GM12878 (cell line): Measurements from ENCODE around the gene SHISA9. TPM values are rescaled to one million over a fixed set of nuclear protein-coding genes. Genes with fewer than 3 reads are reported as not detected.

Source experiments
- ATAC-seq: fragments of 200-7000 bp; cut with Tn5 transposase; 3 replicates; pipeline ENCODE4 v1.9.1; 2020; ENCODE audit warnings: mild to moderate bottlenecking, moderate library complexity
- BruUV-seq: library from RNA; stranded (reverse); fragments of 400-500 nt; replicated peaks from 2 replicates; lab custom pipeline; 2021; lab: Mats Ljungman, UMichigan
- CTCF ChIA-PET: fragments of 300-600 bp; sonication (Branson Sonifier 250); formaldehyde crosslinking; extraction: SDS; loops from one replicate; lab custom pipeline; 2021; ENCODE audit warnings: inconsistent platforms; lab: Yijun Ruan, JAX
- POLR2A ChIA-PET: fragments of 350-600 bp; formaldehyde crosslinking; extraction: SDS; loops from one replicate; lab custom pipeline; 2021; ENCODE audit warnings: inconsistent platforms; lab: Charles Lee
- RAD21 ChIA-PET: fragments of 300-600 bp; sonication (Branson Sonifier 250); formaldehyde crosslinking; loops from one replicate; lab custom pipeline; 2023; ENCODE audit warnings: antibody characterized with exemption; ENCODE audit not compliant: unreplicated experiment; lab: Charles Lee
- SMC1A ChIA-PET: fragments of 300-600 bp; sonication (Branson Sonifier 250); formaldehyde crosslinking; loops from one replicate; lab custom pipeline; 2023; ENCODE audit not compliant: unreplicated experiment, uncharacterized antibody; lab: Charles Lee
- DNase-seq: peaks from one replicate; pipeline ENCODE4 v3.0.0-alpha.2; 2011; ENCODE audit warnings: low read depth, low spot score
- FAIRE-seq: peaks from 3 replicates; lab custom pipeline; 2011; peaks lifted over from hg19 to GRCh38; lab: Jason Lieb, UNC
- H2AFZ ChIP-seq: 2 replicates; pipeline ENCODE4 v1.6.0; 2011; ENCODE audit warnings: low read depth, low read length, control low read depth; ENCODE audit not compliant: control insufficient read depth
- H3K27ac ChIP-seq: 2 replicates; pipeline ENCODE4 v1.5.1; 2011; ENCODE audit warnings: control low read depth; ENCODE audit not compliant: control insufficient read depth, insufficient read depth
- H3K27me3 ChIP-seq, 2 experiments: replicated peaks in 1 of 2; 2 replicates each; pipeline versions ENCODE4 v1.6.0 to v1.6.1; 2011; ENCODE audit warnings: low read length in 1 of 2; ENCODE audit not compliant: control insufficient read depth in 2 of 2, insufficient read depth in 2 of 2
- H3K36me3 ChIP-seq, 2 experiments: 2 replicates each; pipeline ENCODE4 v1.5.1; 2011; ENCODE audit warnings: low read length in 1 of 2; ENCODE audit not compliant: control insufficient read depth in 2 of 2, insufficient read depth in 2 of 2
- H3K4me1 ChIP-seq: 2 replicates; pipeline ENCODE4 v1.6.1; 2011; ENCODE audit warnings: mild to moderate bottlenecking, low read length, moderate library complexity, mixed read lengths; ENCODE audit not compliant: control insufficient read depth, insufficient read depth
- H3K4me2 ChIP-seq: 2 replicates; pipeline ENCODE4 v1.6.0; 2011; ENCODE audit warnings: control low read depth; ENCODE audit not compliant: control insufficient read depth, insufficient read depth
- H3K4me3 ChIP-seq: fragments of 200-600 bp; sonication (generic); 2 replicates; pipeline ENCODE4 v1.5.1; 2016
- H3K79me2 ChIP-seq: 2 replicates; pipeline ENCODE4 v1.6.0; 2011; ENCODE audit warnings: low read length; ENCODE audit not compliant: control insufficient read depth, insufficient read depth
- H3K9ac ChIP-seq: 2 replicates; pipeline ENCODE4 v1.8.0; 2011; ENCODE audit warnings: low read length, control low read depth, mixed read lengths; ENCODE audit not compliant: control insufficient read depth, insufficient read depth
- H3K9me3 ChIP-seq: replicated peaks from 3 replicates; pipeline ENCODE4 v1.5.1; 2011; ENCODE audit warnings: mild to moderate bottlenecking, low read length; ENCODE audit not compliant: control insufficient read depth, insufficient read depth
- H4K20me1 ChIP-seq: 2 replicates; pipeline ENCODE4 v1.6.0; 2011; ENCODE audit not compliant: control insufficient read depth, insufficient read depth
- ATF7 ChIP-seq: fragments of 450-650 bp; IDR thresholded peaks from 2 replicates; pipeline ENCODE4 v1.6.1; 2016; ENCODE audit warnings: low read depth, mild to moderate bottlenecking
- BHLHE40 ChIP-seq, 2 experiments: fragments of 450-650 bp in 1 of 2; IDR thresholded peaks; 2 replicates each; pipeline ENCODE4 v1.6.1; 2011 to 2017; ENCODE audit warnings: low read depth in 2 of 2, borderline replicate concordance in 1 of 2, improper control_type of control experiment in 1 of 2, low read length in 1 of 2, mild to moderate bottlenecking in 1 of 2
- BMI1 ChIP-seq: fragments of 450-650 bp; IDR thresholded peaks from 2 replicates; pipeline ENCODE4 v1.6.1; 2016; ENCODE audit warnings: mild to moderate bottlenecking, moderate library complexity, borderline replicate concordance
- CBFB ChIP-seq: IDR thresholded peaks from 2 replicates; pipeline ENCODE4 v1.6.1; 2016; ENCODE audit warnings: antibody characterized with exemption, low read depth
- CHD1 ChIP-seq: IDR thresholded peaks from 2 replicates; pipeline ENCODE4 v1.6.1; 2012; ENCODE audit warnings: low read depth, low read length, improper control_type of control experiment
- ESRRA ChIP-seq: IDR thresholded peaks from 2 replicates; pipeline ENCODE4 v1.6.1; 2012; ENCODE audit warnings: mild to moderate bottlenecking, low read length, improper control_type of control experiment
- ETV6 ChIP-seq, 2 experiments: fragments of 450-650 bp in 1 of 2; IDR thresholded peaks in 1 of 2; conservative IDR thresholded peaks in 1 of 2; 2 replicates each; pipeline ENCODE4 v1.6.1; 2014; ENCODE audit warnings: antibody characterized with exemption in 1 of 2, borderline replicate concordance in 1 of 2, low read depth in 1 of 2, mild to moderate bottlenecking in 1 of 2, moderate library complexity in 1 of 2
- GATAD2B ChIP-seq: fragments of 450-650 bp; conservative IDR thresholded peaks from 2 replicates; pipeline ENCODE4 v1.6.1; 2017; ENCODE audit warnings: low read depth, mild to moderate bottlenecking, moderate library complexity
- IKZF2 ChIP-seq, 2 experiments: fragments of 450-650 bp; IDR thresholded peaks; 2 replicates each; pipeline ENCODE4 v1.6.1; 2017; ENCODE audit warnings: mild to moderate bottlenecking in 2 of 2, moderate library complexity in 2 of 2
- KLF5 ChIP-seq: fragments of 450-650 bp; IDR thresholded peaks from 2 replicates; pipeline ENCODE4 v1.6.1; 2014; ENCODE audit warnings: mild to moderate bottlenecking; ENCODE audit not compliant: partially characterized antibody
- LARP7 ChIP-seq: fragments of 450-650 bp; IDR thresholded peaks from 2 replicates; pipeline ENCODE4 v1.6.1; 2017; ENCODE audit warnings: mild to moderate bottlenecking
- PAX8 ChIP-seq: fragments of 450-650 bp; IDR thresholded peaks from 2 replicates; pipeline ENCODE4 v1.6.1; 2017; ENCODE audit warnings: mild to moderate bottlenecking, moderate library complexity
- POLR2AphosphoS5 ChIP-seq: IDR thresholded peaks from 2 replicates; pipeline ENCODE4 v1.6.1; 2011; ENCODE audit warnings: mild to moderate bottlenecking, low read length, inconsistent platforms
- SPI1 ChIP-seq: IDR thresholded peaks from 2 replicates; pipeline ENCODE4 v1.6.1; 2011; ENCODE audit warnings: low read depth, mild to moderate bottlenecking, low read length, moderate library complexity, borderline replicate concordance; ENCODE audit not compliant: insufficient read depth
- SREBF2 ChIP-seq: IDR thresholded peaks from 2 replicates; pipeline ENCODE4 v1.6.1; 2012; ENCODE audit warnings: mild to moderate bottlenecking, low read length
- SUZ12 ChIP-seq: fragments of 200-600 bp; sonication (generic); IDR thresholded peaks from one replicate; pipeline ENCODE4 v1.6.1; 2018; ENCODE audit warnings: antibody characterized with exemption, mild to moderate bottlenecking; ENCODE audit not compliant: unreplicated experiment
- TAF1 ChIP-seq: IDR thresholded peaks from 2 replicates; pipeline ENCODE4 v1.6.1; 2011; ENCODE audit warnings: mild to moderate bottlenecking, low read depth, low read length, borderline replicate concordance
- YY1 ChIP-seq: IDR thresholded peaks from 2 replicates; pipeline ENCODE4 v1.6.1; 2011; ENCODE audit warnings: low read depth, mild to moderate bottlenecking, low read length
- ZBED1 ChIP-seq: IDR thresholded peaks from 2 replicates; pipeline ENCODE4 v1.6.1; 2016; ENCODE audit warnings: borderline replicate concordance
- WGBS: methylation state at CpG from one replicate; pipeline ENCODE4 v1.1.6; 2016; ENCODE audit warnings: low lambda C conversion rate; ENCODE audit not compliant: insufficient replicate concordance, insufficient coverage; ENCODE audit errors: missing lambda C conversion rate; 5-methylcytosine and 5-hydroxymethylcytosine counted together
- in situ Hi-C: fragments of 300-500 bp; cut with MboI; formaldehyde crosslinking; loops from 9 replicates; pipeline ENCODE4 v1.14.3; 2018; ENCODE audit warnings: mixed read lengths
- intact Hi-C: fragments of 100-400 bp; cut with micrococcal nuclease; formaldehyde crosslinking; loops from one replicate; pipeline ENCODE4 v1.14.2; 2022; ENCODE audit not compliant: unreplicated experiment
- polyA plus RNA-seq, 11 experiments: library from polyadenylated mRNA; depleted of rRNA in 4 of 11; unstranded in 6 of 11; stranded (reverse) in 5 of 11; fragments of >200 nt; fragmentation: Nextera tagmentation in 4 of 11; fragmentation: Illumina TruSeq in 1 of 11; extraction: Ambion mirVana in 4 of 11; extraction: Trizol in 1 of 11; gene quantifications; 1 replicate in 1 of 11; 2 replicates in 10 of 11; pipeline versions ENCODE4 v1.2.1 to v1.2.3, GENCODE V29; 2011 to 2016; ENCODE audit warnings: inconsistent platforms in 2 of 11, missing spikeins in 2 of 11, low read depth in 1 of 11
- total RNA-seq, 4 experiments: library from RNA; depleted of rRNA in 3 of 4; stranded (reverse); fragments of >200 nt in 3 of 4; fragmentation: Illumina TruSeq in 1 of 4; extraction: Trizol in 1 of 4; gene quantifications; 2 replicates each; pipeline versions ENCODE4 v1.2.1 to v1.2.3, GENCODE V29; 2013 to 2021
- TF ChIP-seq, protein P1 (sequence below): IDR thresholded peaks from 2 replicates; pipeline ENCODE4 v1.6.1; 2012; ENCODE audit warnings: low read depth, low read length, improper control_type of control experiment

The SHISA9 gene
- total and polyA plus RNA-seq, 10 of the 15 experiments (the other 5 are each of a cell fraction or from before 2014, with no cell fraction given): 0.03 to 25.5 (median 0.07) TPM

DNA sequence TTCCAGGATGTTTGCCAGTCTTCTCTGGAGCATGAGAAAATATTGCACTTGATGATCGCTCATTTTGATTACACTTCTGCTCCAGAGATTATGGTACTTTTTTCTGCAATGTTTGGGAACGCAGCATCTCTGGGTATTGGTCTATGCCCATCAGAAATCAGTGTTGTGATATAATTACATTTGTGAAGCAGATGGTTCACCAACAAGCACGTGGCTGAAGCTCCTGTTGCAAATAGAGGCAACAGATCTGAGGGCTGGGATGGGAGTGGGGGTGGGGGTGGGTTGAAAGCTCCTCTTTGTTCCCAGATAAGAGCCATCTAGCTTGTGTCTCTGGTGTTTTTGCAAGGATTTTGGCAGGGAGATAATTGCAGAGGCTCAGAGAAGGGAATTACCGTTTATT, 252.3 kb downstream of the SHISA9 start (continued):
- no peak for TF ChIP-seq ESRRA
- TF ChIP-seq PAX8: no peak
- TF ChIP-seq SUZ12: no peak
- no peak for TF ChIP-seq POLR2AphosphoS5
- no peak for TF ChIP-seq SPI1
- no peak for TF ChIP-seq SREBF2

DNA sequence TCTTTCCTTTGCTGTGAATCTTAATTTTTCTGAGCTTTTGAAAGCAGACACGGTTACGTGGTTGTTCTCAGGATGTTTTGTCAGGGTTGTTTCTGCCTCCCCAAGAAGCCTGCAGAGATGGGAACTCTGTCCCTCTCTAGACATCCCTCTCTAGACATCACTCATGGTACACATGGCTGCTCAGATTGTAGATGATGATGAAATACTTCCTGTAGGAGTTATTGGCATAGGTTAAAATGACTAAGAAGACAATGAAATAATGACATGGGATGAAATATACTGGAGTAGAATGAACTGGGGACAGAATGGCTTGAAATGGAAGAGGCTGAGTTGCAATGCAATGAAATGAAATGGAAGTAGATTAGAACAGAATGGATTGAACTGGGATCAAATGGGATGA, 253.4 kb downstream of the SHISA9 start:
- no peak for DNase-seq
- ChIA-PET SMC1A (interaction anchor here (0.5 to 3.3 kb wide), 17 partner anchors 12 to 608 kb away, joined by 3 to 21 read pairs (median 4); no protein-coding TSS in a partner anchor), POLR2A (interaction anchor here (0.8 to 1.4 kb wide), 2 partner anchors 22 to 99 kb away, joined by 3 read pairs; no protein-coding TSS in a partner anchor), CTCF (interaction anchor here (0.6 kb wide), 1 partner anchor 301 kb away, joined by 3 read pairs; no protein-coding TSS in a partner anchor), RAD21 (interaction anchor here (0.9 to 1.2 kb wide), 2 partner anchors 11 to 20 kb away, joined by 3 read pairs; no protein-coding TSS in a partner anchor)
- ATAC-seq: no peak
- TF ChIP-seq YY1 (no peak), BHLHE40 (IDR thresholded peaks at IDR 0.05; ENCODE audit: borderline replicate concordance in 1 of 2, low read depth in 2 of 2, low read length in 1 of 2) (no peak), IKZF2 (IDR thresholded peaks at IDR 0.05) (no peak), GATAD2B (no peak), KLF5 (no peak), CHD1 (no peak), ATF7 (no peak), PAX8 (no peak), ESRRA (no peak), ETV6 (conservative IDR thresholded peaks at IDR 0.05 in 1 of 2, IDR thresholded peaks at IDR 0.05 in 1 of 2; ENCODE audit: borderline replicate concordance in 1 of 2, low read depth in 1 of 2) (no peak), TAF1 (no peak), BMI1 (no peak), ZBED1 (no peak), CBFB (no peak), LARP7 (no peak)
- TF ChIP-seq, protein P1, sequence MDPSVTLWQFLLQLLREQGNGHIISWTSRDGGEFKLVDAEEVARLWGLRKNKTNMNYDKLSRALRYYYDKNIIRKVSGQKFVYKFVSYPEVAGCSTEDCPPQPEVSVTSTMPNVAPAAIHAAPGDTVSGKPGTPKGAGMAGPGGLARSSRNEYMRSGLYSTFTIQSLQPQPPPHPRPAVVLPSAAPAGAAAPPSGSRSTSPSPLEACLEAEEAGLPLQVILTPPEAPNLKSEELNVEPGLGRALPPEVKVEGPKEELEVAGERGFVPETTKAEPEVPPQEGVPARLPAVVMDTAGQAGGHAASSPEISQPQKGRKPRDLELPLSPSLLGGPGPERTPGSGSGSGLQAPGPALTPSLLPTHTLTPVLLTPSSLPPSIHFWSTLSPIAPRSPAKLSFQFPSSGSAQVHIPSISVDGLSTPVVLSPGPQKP: no peak
- H3K4me3 ChIP-seq: no peak overlapping the region
- H3K27ac ChIP-seq: no peak overlapping the region
- no peaks in the 10 kb centered on the region for H3K9me3 ChIP-seq
- H3K4me1 ChIP-seq: no peaks in the 10 kb centered on the region
- no peaks in the 10 kb centered on the region for H3K36me3 ChIP-seq
- no peak overlapping the region for H3K9ac ChIP-seq
- 6% methylated on average over 2 of the region's 2 CpGs for WGBS
- no peaks in the 10 kb centered on the region for H4K20me1 ChIP-seq
- BruUV-seq: no TSS peak
- H2AFZ ChIP-seq: no peak overlapping the region
- H3K79me2 ChIP-seq: no peaks in the 10 kb centered on the region
- no peak for FAIRE-seq
- H3K4me2 ChIP-seq: no peak overlapping the region
- intact Hi-C loops: no loop called here
- in situ Hi-C loops: no loop called here
- no peaks in the 10 kb centered on the region for H3K27me3 ChIP-seq
